ENCODE measurements around the gene FOXN3. TPM values are rescaled to one million over a fixed set of nuclear protein-coding genes. Genes with fewer than 3 reads are reported as not detected.

Gene FOXN3
- total RNA-seq, 1 experiment from 2014 or later, result 8.8 TPM

DNA sequence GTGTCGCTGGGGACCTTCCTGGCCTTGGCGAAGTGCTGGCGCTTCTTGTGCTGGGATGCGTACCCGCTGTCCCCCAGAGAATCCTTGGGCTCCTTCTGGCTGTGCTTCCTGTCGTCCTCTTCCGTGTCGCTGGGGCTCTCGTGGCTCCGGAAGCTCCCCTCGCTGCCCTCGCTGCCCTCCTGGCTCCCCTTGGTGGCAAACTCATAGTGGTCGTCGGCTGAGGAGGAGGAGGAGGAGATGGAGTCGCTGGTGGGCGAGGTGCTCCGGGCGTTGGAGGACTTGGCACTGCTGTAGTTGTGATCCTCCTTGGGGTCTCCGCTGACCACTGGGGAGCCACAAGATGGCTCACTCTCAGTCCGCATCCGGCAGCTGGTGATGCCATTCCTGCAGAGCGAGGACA lies 254.4 kb downstream of the FOXN3 start:
- no peaks in the 10 kb centered on the region for H3K4me1 ChIP-seq (ENCODE audit: control insufficient read depth, insufficient read depth, low read length)
- H3K27me3 ChIP-seq (ENCODE audit: control insufficient read depth, insufficient read depth, low read length), result no peaks in the 10 kb centered on the region
- H3K27ac ChIP-seq (ENCODE audit: low read length), result no peak overlapping the region
- intact Hi-C loops (cut with micrococcal nuclease; ENCODE audit: unreplicated experiment), result no loop called here
- BruUV-seq (replicated peaks), result no TSS peak
- H3K36me3 ChIP-seq (ENCODE audit: control insufficient read depth, insufficient read depth, low read length), result no peaks in the 10 kb centered on the region
- H3K9me3 ChIP-seq (ENCODE audit: control insufficient read depth, insufficient read depth, low read depth, low read length), result no peaks in the 10 kb centered on the region
- no peak for TF ChIP-seq POLR2AphosphoS5 (IDR thresholded peaks at IDR 0.05; ENCODE audit: low read depth, low read length)
- TF ChIP-seq, protein P1, sequence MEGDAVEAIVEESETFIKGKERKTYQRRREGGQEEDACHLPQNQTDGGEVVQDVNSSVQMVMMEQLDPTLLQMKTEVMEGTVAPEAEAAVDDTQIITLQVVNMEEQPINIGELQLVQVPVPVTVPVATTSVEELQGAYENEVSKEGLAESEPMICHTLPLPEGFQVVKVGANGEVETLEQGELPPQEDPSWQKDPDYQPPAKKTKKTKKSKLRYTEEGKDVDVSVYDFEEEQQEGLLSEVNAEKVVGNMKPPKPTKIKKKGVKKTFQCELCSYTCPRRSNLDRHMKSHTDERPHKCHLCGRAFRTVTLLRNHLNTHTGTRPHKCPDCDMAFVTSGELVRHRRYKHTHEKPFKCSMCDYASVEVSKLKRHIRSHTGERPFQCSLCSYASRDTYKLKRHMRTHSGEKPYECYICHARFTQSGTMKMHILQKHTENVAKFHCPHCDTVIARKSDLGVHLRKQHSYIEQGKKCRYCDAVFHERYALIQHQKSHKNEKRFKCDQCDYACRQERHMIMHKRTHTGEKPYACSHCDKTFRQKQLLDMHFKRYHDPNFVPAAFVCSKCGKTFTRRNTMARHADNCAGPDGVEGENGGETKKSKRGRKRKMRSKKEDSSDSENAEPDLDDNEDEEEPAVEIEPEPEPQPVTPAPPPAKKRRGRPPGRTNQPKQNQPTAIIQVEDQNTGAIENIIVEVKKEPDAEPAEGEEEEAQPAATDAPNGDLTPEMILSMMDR (IDR thresholded peaks at IDR 0.05), result no peak
- TF ChIP-seq, protein P2, sequence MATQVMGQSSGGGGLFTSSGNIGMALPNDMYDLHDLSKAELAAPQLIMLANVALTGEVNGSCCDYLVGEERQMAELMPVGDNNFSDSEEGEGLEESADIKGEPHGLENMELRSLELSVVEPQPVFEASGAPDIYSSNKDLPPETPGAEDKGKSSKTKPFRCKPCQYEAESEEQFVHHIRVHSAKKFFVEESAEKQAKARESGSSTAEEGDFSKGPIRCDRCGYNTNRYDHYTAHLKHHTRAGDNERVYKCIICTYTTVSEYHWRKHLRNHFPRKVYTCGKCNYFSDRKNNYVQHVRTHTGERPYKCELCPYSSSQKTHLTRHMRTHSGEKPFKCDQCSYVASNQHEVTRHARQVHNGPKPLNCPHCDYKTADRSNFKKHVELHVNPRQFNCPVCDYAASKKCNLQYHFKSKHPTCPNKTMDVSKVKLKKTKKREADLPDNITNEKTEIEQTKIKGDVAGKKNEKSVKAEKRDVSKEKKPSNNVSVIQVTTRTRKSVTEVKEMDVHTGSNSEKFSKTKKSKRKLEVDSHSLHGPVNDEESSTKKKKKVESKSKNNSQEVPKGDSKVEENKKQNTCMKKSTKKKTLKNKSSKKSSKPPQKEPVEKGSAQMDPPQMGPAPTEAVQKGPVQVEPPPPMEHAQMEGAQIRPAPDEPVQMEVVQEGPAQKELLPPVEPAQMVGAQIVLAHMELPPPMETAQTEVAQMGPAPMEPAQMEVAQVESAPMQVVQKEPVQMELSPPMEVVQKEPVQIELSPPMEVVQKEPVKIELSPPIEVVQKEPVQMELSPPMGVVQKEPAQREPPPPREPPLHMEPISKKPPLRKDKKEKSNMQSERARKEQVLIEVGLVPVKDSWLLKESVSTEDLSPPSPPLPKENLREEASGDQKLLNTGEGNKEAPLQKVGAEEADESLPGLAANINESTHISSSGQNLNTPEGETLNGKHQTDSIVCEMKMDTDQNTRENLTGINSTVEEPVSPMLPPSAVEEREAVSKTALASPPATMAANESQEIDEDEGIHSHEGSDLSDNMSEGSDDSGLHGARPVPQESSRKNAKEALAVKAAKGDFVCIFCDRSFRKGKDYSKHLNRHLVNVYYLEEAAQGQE (IDR thresholded peaks at IDR 0.05; ENCODE audit: insufficient read depth in 1 of 2, low read depth in 2 of 2, low read length in 1 of 2), result no peak
- TF ChIP-seq TCF7L2 (IDR thresholded peaks at IDR 0.05; ENCODE audit: low read depth, low read length), result no peak
- no peak for TF ChIP-seq SIN3A (IDR thresholded peaks at IDR 0.05; ENCODE audit: borderline replicate concordance, insufficient read depth, low read depth, low read length)
- POLR2A ChIA-PET, result no interaction called here
- no peak for DNase-seq (ENCODE audit: low read depth, low spot score)
- in situ Hi-C loops (cut with HindIII; ENCODE audit: low pct_unique_long_range_greater_than_20kb, low sequenced_read_pairs), result no loop called here
- H3K4me3 ChIP-seq (ENCODE audit: low read depth in 2 of 2, low read length in 2 of 2), result no peak overlapping the region
- ATAC-seq, result no peak
- CTCF ChIA-PET, result no interaction called here

DNA sequence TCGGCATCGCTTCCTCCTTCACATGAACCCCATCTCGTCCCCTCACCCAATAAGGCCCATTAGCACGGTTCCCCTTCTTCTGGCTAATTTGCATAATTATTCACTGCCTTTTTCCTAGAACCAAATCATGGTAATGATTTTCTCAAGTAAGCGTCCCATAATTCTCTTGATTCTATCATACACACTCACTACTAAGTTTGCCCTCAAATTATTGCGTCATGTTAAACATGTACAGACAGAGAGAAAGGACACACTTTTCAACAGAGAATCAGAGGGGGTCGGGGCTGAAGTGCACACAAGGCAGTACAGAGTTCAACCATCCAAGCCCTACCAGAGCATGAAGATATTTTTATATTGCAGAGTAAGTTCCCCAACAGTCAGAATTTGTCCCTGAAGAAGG lies 256.6 kb downstream of the FOXN3 start:
- intact Hi-C loops (cut with micrococcal nuclease; ENCODE audit: unreplicated experiment) (no loop called here), in situ Hi-C loops (cut with HindIII; ENCODE audit: low pct_unique_long_range_greater_than_20kb, low sequenced_read_pairs) (no loop called here)
- ChIA-PET CTCF (no interaction called here), POLR2A (no interaction called here)
- Histone ChIP-seq H3K36me3 (ENCODE audit: control insufficient read depth, insufficient read depth, low read length) (no peaks in the 10 kb centered on the region), H3K27ac (ENCODE audit: low read length) (no peak overlapping the region), H3K4me3 (ENCODE audit: low read depth in 2 of 2, low read length in 2 of 2) (no peak overlapping the region), H3K9me3 (ENCODE audit: control insufficient read depth, insufficient read depth, low read depth, low read length) (no peaks in the 10 kb centered on the region), H3K4me1 (ENCODE audit: control insufficient read depth, insufficient read depth, low read length) (no peaks in the 10 kb centered on the region), H3K27me3 (ENCODE audit: control insufficient read depth, insufficient read depth, low read length) (no peaks in the 10 kb centered on the region)
- TF ChIP-seq, protein P1 (IDR thresholded peaks at IDR 0.05), result no peak
- TF ChIP-seq POLR2AphosphoS5 (IDR thresholded peaks at IDR 0.05; ENCODE audit: low read depth, low read length) (no peak), TCF7L2 (IDR thresholded peaks at IDR 0.05; ENCODE audit: low read depth, low read length) (no peak), SIN3A (IDR thresholded peaks at IDR 0.05; ENCODE audit: borderline replicate concordance, insufficient read depth, low read depth, low read length) (no peak)
- TF ChIP-seq, protein P2 (IDR thresholded peaks at IDR 0.05; ENCODE audit: insufficient read depth in 1 of 2, low read depth in 2 of 2, low read length in 1 of 2), result no peak
- no peak for DNase-seq (ENCODE audit: low read depth, low spot score)
- no TSS peak for BruUV-seq (replicated peaks)
- no peak for ATAC-seq
